ENCODE results near the gene LRRC37B. TPM values are rescaled to one million over a fixed set of nuclear protein-coding genes. Genes with fewer than 3 reads are reported as not detected.
"Not testable (repeated sequence)": the region's sequence is repeated elsewhere in the genome, so short reads cannot be mapped to it uniquely, and the experiment has no call there.

Gene LRRC37B
- total and polyA plus RNA-seq, 2 of the 13 experiments (the other 11 are each of a cell fraction or from before 2014, with no cell fraction given), result 8.7 to 8.8 TPM

DNA sequence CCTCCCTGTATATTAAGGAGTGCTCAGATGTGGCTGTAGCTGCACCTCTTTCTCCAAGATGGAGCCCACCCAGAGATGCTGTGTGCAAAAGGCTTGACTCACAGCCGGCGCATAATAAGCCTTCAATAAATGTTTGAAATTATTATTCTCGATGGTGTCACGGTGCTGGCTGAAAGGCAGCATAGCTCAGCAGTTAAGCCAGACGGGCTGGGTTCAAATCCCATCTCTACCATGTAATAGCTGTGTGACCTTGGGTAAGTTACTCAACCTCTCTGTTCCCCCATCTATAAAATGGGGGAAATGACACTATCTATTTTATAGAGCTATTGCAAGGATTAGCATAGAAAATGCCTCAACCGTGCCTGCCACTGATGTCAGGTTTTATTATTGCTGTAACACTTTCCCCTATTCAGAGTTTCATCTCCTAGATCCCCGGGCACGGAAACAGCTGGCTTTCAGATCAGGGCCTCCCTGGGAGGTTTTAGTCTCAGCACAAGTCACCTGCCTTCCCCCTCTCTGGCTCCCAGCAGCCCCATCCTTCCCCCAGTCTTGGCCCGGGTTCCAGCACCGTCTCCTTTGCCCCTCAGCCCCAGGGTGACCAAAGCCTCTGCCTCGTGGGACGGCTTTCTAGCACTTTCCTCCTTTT, 50.4 kb downstream of the LRRC37B start:
- H2AFZ ChIP-seq (ENCODE audit: low read length); H3K36me3 ChIP-seq (replicated peaks in 1 of 2; ENCODE audit: control insufficient read depth in 1 of 2, insufficient read depth in 2 of 2, low read length in 2 of 2); H3K9ac ChIP-seq (ENCODE audit: insufficient read depth, low read depth, low read length); H3K4me3 ChIP-seq (replicated peaks in 1 of 3; ENCODE audit: insufficient read depth in 1 of 3, low read depth in 2 of 3, low read length in 3 of 3); ATAC-seq; DNase-seq (ENCODE audit: low spot score); H4K20me1 ChIP-seq (ENCODE audit: insufficient read depth, low read length); FAIRE-seq; H3K79me2 ChIP-seq (ENCODE audit: insufficient read depth, low read length); H3K9me3 ChIP-seq (ENCODE audit: low read length); CTCF ChIA-PET (ENCODE audit: low intra/inter-chr PET ratio, low total read pairs); H3K4me1 ChIP-seq (ENCODE audit: insufficient read depth, low read length); H3K27me3 ChIP-seq (ENCODE audit: control insufficient read depth in 1 of 2, insufficient read depth in 2 of 2, low read length in 2 of 2); intact Hi-C loops (cut with micrococcal nuclease; ENCODE audit: unreplicated experiment); H3K4me2 ChIP-seq (ENCODE audit: low read depth, low read length); H3K27ac ChIP-seq (ENCODE audit: extremely low read length, insufficient read depth, low read length); BruUV-seq (replicated peaks); in situ Hi-C loops (cut with HindIII; ENCODE audit: extremely low pct_ligation_motif_present, low pct_unique_long_range_greater_than_20kb); POLR2A ChIA-PET: not testable (repeated sequence)
- peak; percentile 62; the same call in 1 of the 2 replicates for TF ChIP-seq ZNF768 (CRISPR knock-in tag; IDR thresholded peaks at IDR 0.05)
- peak; percentile 42; the same call in 1 of the 2 replicates for TF ChIP-seq ZMYM3 (CRISPR knock-in tag; IDR thresholded peaks at IDR 0.05)
- 44% methylated on average over 12 of the region's 12 CpGs for WGBS (ENCODE audit: low lambda C conversion rate)

- POLR2A ChIA-PET; intact Hi-C loops (cut with micrococcal nuclease; ENCODE audit: unreplicated experiment): not testable (repeated sequence)
- peak; percentile 86 for ATAC-seq
These were observed 53.5 kb downstream of the LRRC37B start for GRCh38 chr17:32060695-32061094.

DNA sequence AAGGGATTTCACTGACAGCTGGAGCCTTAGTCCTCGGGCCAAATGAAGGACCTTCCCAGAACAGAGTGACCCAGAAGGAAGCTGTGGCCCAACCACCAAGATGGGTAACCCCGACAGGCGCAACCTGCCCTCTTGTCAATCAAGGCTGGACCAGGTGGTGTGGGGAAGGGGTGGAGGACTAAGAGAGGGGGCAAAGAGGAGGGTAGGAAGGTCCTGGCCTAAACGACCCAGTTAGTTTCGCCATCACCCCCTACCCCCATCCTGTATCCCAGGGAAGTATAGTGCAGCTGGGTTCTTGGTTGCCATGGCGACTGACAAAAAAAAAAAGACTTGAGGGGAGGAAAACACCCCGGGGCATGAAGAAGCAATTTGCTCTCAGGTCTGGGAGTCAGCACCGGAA, 54.7 kb downstream of the LRRC37B start:
- FAIRE-seq; DNase-seq (ENCODE audit: low spot score); H3K36me3 ChIP-seq (replicated peaks in 1 of 2; ENCODE audit: control insufficient read depth in 1 of 2, insufficient read depth in 2 of 2, low read length in 2 of 2); H3K4me3 ChIP-seq (replicated peaks in 1 of 3; ENCODE audit: insufficient read depth in 1 of 3, low read depth in 2 of 3, low read length in 3 of 3); ATAC-seq; H4K20me1 ChIP-seq (ENCODE audit: insufficient read depth, low read length); BruUV-seq (replicated peaks); H3K27me3 ChIP-seq (ENCODE audit: control insufficient read depth in 1 of 2, insufficient read depth in 2 of 2, low read length in 2 of 2); H3K4me1 ChIP-seq (ENCODE audit: insufficient read depth, low read length); in situ Hi-C loops (cut with HindIII; ENCODE audit: extremely low pct_ligation_motif_present, low pct_unique_long_range_greater_than_20kb); CTCF ChIA-PET (ENCODE audit: low intra/inter-chr PET ratio, low total read pairs); POLR2A ChIA-PET; H3K27ac ChIP-seq (ENCODE audit: extremely low read length, insufficient read depth, low read length); H3K4me2 ChIP-seq (ENCODE audit: low read depth, low read length); H3K79me2 ChIP-seq (ENCODE audit: insufficient read depth, low read length); H3K9ac ChIP-seq (ENCODE audit: insufficient read depth, low read depth, low read length); intact Hi-C loops (cut with micrococcal nuclease; ENCODE audit: unreplicated experiment); H3K9me3 ChIP-seq (ENCODE audit: low read length); H2AFZ ChIP-seq (ENCODE audit: low read length): not testable (repeated sequence)
- 64% methylated on average over 8 of the region's 8 CpGs for WGBS (ENCODE audit: low lambda C conversion rate)

More at GRCh38 chr17:32060695-32061094, 53.5 kb downstream of the LRRC37B start:
- H2AFZ ChIP-seq (ENCODE audit: low read length); H3K79me2 ChIP-seq (ENCODE audit: insufficient read depth, low read length); H3K36me3 ChIP-seq (replicated peaks in 1 of 2; ENCODE audit: control insufficient read depth in 1 of 2, insufficient read depth in 2 of 2, low read length in 2 of 2); H3K27ac ChIP-seq (ENCODE audit: extremely low read length, insufficient read depth, low read length); H3K9me3 ChIP-seq (ENCODE audit: low read length); DNase-seq (ENCODE audit: low spot score); in situ Hi-C loops (cut with HindIII; ENCODE audit: extremely low pct_ligation_motif_present, low pct_unique_long_range_greater_than_20kb); H3K4me3 ChIP-seq (replicated peaks in 1 of 3; ENCODE audit: insufficient read depth in 1 of 3, low read depth in 2 of 3, low read length in 3 of 3); H4K20me1 ChIP-seq (ENCODE audit: insufficient read depth, low read length); CTCF ChIA-PET (ENCODE audit: low intra/inter-chr PET ratio, low total read pairs); H3K9ac ChIP-seq (ENCODE audit: insufficient read depth, low read depth, low read length); H3K4me2 ChIP-seq (ENCODE audit: low read depth, low read length); BruUV-seq (replicated peaks); H3K4me1 ChIP-seq (ENCODE audit: insufficient read depth, low read length); H3K27me3 ChIP-seq (ENCODE audit: control insufficient read depth in 1 of 2, insufficient read depth in 2 of 2, low read length in 2 of 2): not testable (repeated sequence)
- FAIRE-seq, result peak; percentile 68
- WGBS (ENCODE audit: low lambda C conversion rate), result no CpG with 5 or more reads among the region's 9 CpGs

- H3K27ac ChIP-seq (ENCODE audit: extremely low read length, insufficient read depth, low read length); DNase-seq (ENCODE audit: low spot score); H3K36me3 ChIP-seq (replicated peaks in 1 of 2; ENCODE audit: control insufficient read depth in 1 of 2, insufficient read depth in 2 of 2, low read length in 2 of 2); H3K9ac ChIP-seq (ENCODE audit: insufficient read depth, low read depth, low read length); H3K4me2 ChIP-seq (ENCODE audit: low read depth, low read length); H3K27me3 ChIP-seq (ENCODE audit: control insufficient read depth in 1 of 2, insufficient read depth in 2 of 2, low read length in 2 of 2); ATAC-seq; FAIRE-seq; POLR2A ChIA-PET; H2AFZ ChIP-seq (ENCODE audit: low read length); H3K79me2 ChIP-seq (ENCODE audit: insufficient read depth, low read length); intact Hi-C loops (cut with micrococcal nuclease; ENCODE audit: unreplicated experiment); CTCF ChIA-PET (ENCODE audit: low intra/inter-chr PET ratio, low total read pairs); H3K9me3 ChIP-seq (ENCODE audit: low read length); BruUV-seq (replicated peaks); in situ Hi-C loops (cut with HindIII; ENCODE audit: extremely low pct_ligation_motif_present, low pct_unique_long_range_greater_than_20kb); H4K20me1 ChIP-seq (ENCODE audit: insufficient read depth, low read length); H3K4me3 ChIP-seq (replicated peaks in 1 of 3; ENCODE audit: insufficient read depth in 1 of 3, low read depth in 2 of 3, low read length in 3 of 3); H3K4me1 ChIP-seq (ENCODE audit: insufficient read depth, low read length): not testable (repeated sequence)
- WGBS (ENCODE audit: low lambda C conversion rate), result 33% methylated on average over 2 of the region's 2 CpGs
These were observed 56.9 kb downstream of the LRRC37B start for GRCh38 chr17:32064091-32064490.

Data from HepG2 (cell line).